Measurements from ENCODE around the gene PAPOLB. TPM values are rescaled to one million over a fixed set of nuclear protein-coding genes. Genes with fewer than 3 reads are reported as not detected.

Gene PAPOLB
- total and polyA plus RNA-seq, 7 donors, result 0.03 to 1.1 (median 0.38) TPM; not detected in 3

- H3K36me3 ChIP-seq, result peaks cover 0 to 15% (median 5%) of the 10 kb centered on the region in 4 donors
- no peaks in the 10 kb centered on the region for H3K9me3 ChIP-seq
- peaks cover 0 to 33% (median 22%) of the 10 kb centered on the region in 4 donors for H3K4me1 ChIP-seq
- TF ChIP-seq EP300 (IDR thresholded peaks at IDR 0.05) (no peak), POLR2AphosphoS5 (IDR thresholded peaks at IDR 0.05) (no peak), CTCF (IDR thresholded peaks at IDR 0.05) (no peak), POLR2A (IDR thresholded peaks at IDR 0.05) (no peak)
- H3K27ac ChIP-seq, result peak overlapping the region in 1 of 4 donors; percentile 48
- WGBS, 2 donors, result 80 to 89% methylated on average over 45 of the region's 45 CpGs
- intact Hi-C loops (cut with DNase I), result no loop called here
- peaks cover 0 to 8% (median 6%) of the 10 kb centered on the region in 3 donors for H3K27me3 ChIP-seq
- peak overlapping the region in 1 of 4 donors; percentile 4 for H3K4me3 ChIP-seq
- peak; percentile 59 for DNase-seq
Observed at GRCh38 chr7:4878336-4879335, 16.8 kb upstream of the PAPOLB start.

DNA sequence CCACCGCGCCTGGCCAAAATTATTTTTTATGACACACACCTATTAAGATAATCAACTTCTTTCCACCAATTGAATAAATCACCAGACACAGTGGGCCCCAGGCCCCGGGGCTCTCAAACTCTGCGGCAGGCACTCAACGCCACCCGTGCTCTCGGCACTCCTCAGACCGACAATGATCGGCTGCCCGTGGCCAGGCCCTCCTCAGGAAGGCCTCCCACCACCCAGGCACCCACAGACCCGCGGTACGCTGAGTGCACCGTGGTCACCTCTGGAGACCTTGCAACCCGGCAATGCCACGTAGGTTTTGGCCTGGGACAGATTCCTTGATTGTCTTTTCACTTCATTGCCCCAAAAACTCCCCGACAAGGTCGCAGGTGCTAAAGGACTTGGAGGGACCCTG, 14.8 kb upstream of the PAPOLB start:
- TF ChIP-seq EP300 (IDR thresholded peaks at IDR 0.05) (no peak), CTCF (IDR thresholded peaks at IDR 0.05) (no peak), POLR2AphosphoS5 (IDR thresholded peaks at IDR 0.05) (no peak), POLR2A (IDR thresholded peaks at IDR 0.05) (no peak)
- H3K36me3 ChIP-seq, result peaks cover 0 to 15% (median 5%) of the 10 kb centered on the region in 4 donors
- intact Hi-C loops (cut with DNase I), result no loop called here
- DNase-seq, result peak; percentile 48
- H3K9me3 ChIP-seq, result no peaks in the 10 kb centered on the region
- WGBS, 2 donors, result 96 to 97% methylated on average over 18 of the region's 18 CpGs
- H3K27ac ChIP-seq, result no peak overlapping the region
- no peak overlapping the region for H3K4me3 ChIP-seq
- H3K4me1 ChIP-seq, result peaks cover 0 to 26% (median 11%) of the 10 kb centered on the region in 4 donors
- H3K27me3 ChIP-seq, result no peaks in the 10 kb centered on the region

DNA sequence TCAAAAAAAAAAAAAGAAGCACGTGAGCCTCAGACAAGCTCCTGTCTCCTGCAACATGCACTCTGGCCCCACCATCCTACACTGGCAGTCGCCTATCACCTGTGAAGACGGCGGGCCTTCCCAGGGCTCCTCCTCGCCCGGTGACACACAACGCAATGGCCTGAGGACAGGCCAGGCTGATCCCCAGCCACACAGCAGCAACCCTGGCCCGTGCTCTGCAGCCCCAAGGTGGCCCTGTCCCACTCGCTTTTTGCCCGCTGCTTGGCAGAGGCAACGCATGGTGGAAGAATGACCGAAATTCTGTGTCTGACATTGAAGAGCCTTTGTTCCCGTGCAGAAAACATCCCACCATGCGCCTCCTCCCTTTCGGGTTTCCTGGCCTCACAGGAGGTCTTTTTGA, 13.6 kb upstream of the PAPOLB start:
- TF ChIP-seq EP300 (IDR thresholded peaks at IDR 0.05) (no peak), POLR2A (IDR thresholded peaks at IDR 0.05) (no peak), CTCF (IDR thresholded peaks at IDR 0.05) (no peak), POLR2AphosphoS5 (IDR thresholded peaks at IDR 0.05) (no peak)
- intact Hi-C loops (cut with DNase I), result no loop called here
- no peak overlapping the region for H3K4me3 ChIP-seq
- H3K27me3 ChIP-seq, result no peaks in the 10 kb centered on the region
- WGBS, 2 donors, result 92 to 94% methylated on average over 15 of the region's 15 CpGs
- DNase-seq, result peak; percentile 55
- H3K27ac ChIP-seq, result no peak overlapping the region
- peaks cover 0 to 24% (median 9%) of the 10 kb centered on the region in 4 donors for H3K4me1 ChIP-seq
- H3K9me3 ChIP-seq, result no peaks in the 10 kb centered on the region
- peaks cover 0 to 15% (median 5%) of the 10 kb centered on the region in 4 donors for H3K36me3 ChIP-seq

DNA sequence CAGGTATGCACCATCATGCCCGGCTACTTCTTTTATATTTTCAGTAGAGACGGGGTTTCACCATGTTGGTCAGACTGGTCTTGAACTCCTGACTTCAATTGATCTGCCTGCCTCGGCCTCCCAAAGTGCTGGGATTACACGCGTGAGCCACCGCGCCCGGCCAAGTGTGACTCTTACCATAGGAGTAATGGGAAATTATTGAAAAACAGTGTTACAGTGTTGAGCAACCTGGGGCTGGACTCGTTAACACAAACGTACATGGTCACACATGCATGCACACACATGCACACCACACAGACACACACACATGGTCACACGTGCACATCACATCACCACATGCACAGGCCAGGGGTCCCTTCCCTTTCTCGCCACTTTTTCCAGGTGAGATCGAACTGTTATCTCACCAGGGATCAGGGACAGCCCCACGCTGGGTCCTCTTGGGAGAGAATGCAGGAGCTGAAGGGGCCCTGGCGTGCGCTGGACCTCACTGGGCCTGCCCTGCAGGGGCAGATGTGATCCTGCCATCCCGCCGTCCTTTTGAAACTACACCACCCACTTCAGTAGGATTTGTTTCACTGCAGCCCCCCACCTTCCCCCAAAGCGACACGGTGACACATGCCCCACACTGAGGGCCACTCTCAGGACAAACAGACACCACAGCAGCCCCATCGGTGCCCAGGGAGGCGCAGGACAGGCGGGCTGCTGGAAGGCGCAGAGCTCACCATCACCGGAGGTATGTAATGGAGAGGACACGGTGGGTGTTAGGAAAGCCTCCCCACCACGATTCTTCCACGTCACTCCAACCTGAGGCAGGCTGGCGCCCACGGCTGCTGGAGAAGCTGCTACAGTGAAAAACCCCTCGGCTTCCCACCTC, 11.5 kb upstream of the PAPOLB start:
- H3K36me3 ChIP-seq, result peaks cover 0 to 15% (median 5%) of the 10 kb centered on the region in 4 donors
- TF ChIP-seq EP300 (IDR thresholded peaks at IDR 0.05), result no peak
- TF ChIP-seq CTCF (IDR thresholded peaks at IDR 0.05), result no peak
- no peak for TF ChIP-seq POLR2A (IDR thresholded peaks at IDR 0.05)
- no peak for TF ChIP-seq POLR2AphosphoS5 (IDR thresholded peaks at IDR 0.05)
- peak; percentile 41 for DNase-seq
- no peaks in the 10 kb centered on the region for H3K27me3 ChIP-seq
- peaks cover 0 to 6% (median 3%) of the 10 kb centered on the region in 4 donors for H3K4me1 ChIP-seq
- 88% methylated on average over 31 of the region's 31 CpGs for WGBS, 2 donors
- no peak overlapping the region for H3K27ac ChIP-seq
- intact Hi-C loops (cut with DNase I), result no loop called here
- no peak overlapping the region for H3K4me3 ChIP-seq
- no peaks in the 10 kb centered on the region for H3K9me3 ChIP-seq
